ENCODE results near the gene COLEC12.

Gene COLEC12

DNA sequence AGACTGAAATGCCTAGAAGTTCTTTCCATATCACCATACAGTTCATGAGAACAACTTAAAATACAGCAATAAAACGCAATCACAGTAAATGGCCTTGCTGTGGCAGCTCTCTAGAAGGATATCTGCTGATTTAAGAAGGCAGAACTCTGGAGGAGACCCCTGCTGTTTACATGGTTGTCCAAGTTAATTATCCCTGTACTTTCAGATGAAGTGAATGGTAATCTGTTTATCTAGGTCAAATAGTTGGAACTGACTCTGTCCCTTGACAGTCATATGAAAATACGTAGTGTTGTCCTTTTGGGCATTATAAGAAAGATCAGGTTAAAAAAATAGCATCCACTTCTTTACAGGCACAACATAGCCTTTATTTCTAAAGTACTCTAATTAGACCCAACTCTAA is 115.6 kb downstream of the COLEC12 start:
- DNase-seq (ENCODE audit: low spot score) = no peak

DNA sequence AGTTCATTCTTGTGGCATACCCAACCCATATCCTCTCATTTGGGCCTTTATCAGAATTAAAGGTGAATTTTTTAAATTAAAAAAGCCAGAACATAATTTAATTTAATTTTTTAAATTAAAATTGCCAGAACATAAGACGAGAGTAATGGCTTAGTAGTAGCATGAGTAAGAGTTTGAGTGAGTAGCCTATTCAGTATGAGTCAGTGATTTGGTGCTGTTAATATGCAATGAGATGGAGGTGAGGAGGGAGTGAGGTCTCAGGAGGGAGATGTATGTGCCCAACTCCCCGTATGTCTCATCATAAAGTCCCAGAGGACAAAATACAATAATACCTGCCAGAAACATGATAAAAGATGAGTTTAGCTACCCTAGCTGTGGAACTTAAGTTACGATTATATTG is 117.4 kb downstream of the COLEC12 start:
- DNase-seq (ENCODE audit: low spot score) = no peak

DNA sequence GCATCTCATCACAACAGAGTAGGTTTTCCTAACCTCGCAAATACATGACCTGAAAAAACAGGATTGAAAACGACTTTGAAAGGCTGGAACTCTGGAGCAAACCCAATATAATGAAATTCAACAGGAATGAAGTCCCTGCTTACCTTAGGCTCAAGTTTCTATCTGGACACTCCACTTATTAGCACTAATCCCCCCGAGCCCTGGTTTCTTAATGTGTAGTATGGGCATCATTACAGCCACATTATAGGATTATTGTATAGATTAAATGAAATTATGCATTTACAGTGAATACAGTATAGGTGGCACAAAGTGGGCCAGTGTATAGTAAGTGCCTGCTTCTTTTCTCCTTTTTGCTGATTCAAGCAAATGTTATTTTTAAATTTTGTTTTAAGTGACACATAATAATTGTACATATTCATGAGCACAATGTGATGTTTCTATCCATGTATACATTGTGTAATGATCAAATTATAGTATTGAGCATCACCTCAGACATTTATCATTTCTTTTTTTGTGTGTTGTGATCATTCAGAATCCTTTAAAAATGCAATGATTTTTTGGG is 118.0 kb downstream of the COLEC12 start:
- no peak for DNase-seq (ENCODE audit: low spot score)

DNA sequence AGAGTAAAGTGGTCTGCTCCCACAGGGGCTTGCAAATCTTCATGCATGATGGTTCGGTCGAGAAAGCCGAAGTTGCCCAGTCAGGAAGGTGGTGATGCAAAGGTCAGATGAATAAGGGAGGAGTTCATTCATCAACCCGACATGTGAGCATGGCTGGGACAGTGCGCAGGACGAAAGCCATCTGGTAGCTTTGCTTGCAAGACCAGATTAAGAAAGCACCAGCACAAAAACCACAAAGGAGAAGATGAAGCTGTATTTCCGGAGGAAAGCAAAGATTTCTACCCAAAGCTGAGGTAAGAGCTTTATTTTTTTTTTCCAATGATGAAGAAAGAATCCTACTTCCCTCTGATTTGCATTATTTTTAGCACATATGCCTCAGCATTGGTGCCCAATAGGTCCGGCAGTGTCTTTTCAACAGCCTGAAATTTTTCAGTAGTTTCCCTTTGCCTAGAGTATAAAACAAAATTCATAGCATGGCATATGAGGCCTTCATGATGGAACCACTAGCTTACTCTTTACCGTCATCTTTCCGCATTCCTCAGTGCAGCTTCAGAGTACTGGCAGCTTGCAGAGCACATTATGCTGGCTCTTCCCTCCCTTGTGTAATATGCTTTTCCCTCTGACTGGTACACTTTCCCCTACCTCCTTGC is 120.7 kb downstream of the COLEC12 start:
- no peak for DNase-seq (ENCODE audit: low spot score)

DNA sequence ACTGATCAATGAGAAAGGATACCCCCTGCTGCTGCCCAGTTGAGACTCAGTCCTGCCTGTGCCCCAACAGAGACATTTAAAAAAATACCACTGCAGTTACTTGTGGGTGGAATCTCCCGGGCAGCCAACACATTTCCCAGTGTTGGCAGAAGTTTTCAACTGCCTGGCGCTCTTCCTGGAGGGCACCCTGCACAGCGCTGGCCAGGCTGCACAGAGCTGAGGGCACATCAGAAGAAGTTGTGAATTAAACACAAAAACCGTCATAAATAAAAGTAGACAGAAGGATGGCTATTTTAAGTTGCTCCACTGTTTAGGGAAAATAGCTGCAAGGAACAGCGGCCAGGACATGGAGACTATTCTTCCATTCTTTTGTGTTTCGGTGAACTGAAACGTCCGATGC is 122.4 kb downstream of the COLEC12 start:
- DNase-seq (ENCODE audit: low spot score) = peak; percentile 9

DNA sequence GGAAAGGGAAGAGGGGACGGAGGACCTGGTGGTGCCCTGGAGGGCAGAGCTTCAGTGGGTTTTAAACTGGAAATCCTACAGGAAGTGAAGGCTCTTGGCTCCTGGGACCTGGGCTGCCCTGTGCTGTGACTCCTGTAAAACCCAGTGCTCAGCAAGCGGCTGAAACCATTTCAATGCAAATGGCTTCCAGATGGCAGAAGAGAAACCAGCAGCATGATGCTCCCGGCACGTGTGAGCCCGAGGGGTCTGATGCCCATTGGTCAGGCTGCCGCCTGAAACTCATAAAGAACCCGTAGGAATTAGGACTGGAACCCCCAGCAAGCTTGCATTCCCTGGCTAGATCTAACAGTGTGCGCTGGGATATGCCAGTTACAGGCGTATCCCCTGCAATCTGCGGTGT is 123.4 kb downstream of the COLEC12 start:
- DNase-seq (ENCODE audit: low spot score) = no peak

DNA sequence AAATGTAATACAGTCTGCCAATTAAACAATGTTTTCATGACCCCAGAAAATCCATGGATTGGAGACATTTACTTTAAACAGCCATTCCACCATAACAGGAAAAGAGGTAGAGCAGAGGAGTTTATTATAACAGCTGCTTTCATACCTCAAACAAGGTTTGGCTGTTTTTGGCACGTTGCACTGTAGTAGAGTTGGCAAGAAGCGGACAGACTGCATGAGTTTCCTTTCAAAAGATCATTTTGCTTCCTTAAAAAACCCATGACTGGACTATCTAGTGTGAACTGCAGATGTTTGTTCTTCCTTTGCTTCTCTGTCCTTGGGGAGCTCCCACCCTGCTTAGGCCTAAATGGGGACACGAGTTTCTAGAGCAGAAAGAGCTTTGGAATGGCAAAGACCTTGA is 124.2 kb downstream of the COLEC12 start:
- no peak for DNase-seq (ENCODE audit: low spot score)

DNA sequence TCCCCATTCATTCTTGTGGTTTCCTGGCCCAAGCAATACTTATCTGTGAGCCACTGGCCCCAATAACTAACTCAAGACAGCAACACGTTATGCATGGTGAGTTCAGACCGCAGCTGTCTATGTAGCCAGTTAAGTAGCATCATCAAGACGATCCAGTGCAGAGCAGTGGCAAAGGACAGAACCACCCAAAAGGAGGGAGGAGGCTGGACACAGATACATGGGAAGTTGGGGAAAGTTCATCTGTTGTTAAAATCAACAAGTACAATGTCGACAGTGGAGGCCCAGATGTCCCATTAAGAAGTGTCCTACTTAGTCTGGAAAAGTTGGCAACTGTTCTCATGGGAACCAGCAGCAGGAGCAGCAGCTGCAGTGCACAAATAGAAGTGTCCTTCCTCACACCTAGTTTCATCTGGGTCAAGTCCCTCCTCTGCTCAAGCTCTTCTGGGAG is 125.8 kb downstream of the COLEC12 start:
- no peak for DNase-seq (ENCODE audit: low spot score)

DNA sequence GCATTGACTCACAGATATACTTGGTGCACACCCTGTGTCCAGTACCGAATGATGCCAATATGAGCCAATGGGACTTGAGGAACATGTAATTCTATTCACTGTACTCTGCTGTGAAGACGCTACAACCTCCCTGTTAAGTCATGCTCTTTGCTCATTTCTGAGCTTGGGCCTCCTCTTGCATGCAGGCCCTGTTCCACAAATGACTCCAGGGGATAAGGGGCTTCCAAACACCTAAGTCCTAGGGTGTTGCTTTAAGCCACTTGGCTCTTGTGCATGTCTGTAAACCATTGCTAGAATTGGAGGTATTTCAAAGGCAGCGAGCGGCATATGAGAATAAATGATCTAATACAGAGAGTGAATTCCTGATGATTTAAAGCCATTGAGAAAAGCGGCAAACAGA is 126.7 kb downstream of the COLEC12 start:
- no peak for DNase-seq (ENCODE audit: low spot score)

DNA sequence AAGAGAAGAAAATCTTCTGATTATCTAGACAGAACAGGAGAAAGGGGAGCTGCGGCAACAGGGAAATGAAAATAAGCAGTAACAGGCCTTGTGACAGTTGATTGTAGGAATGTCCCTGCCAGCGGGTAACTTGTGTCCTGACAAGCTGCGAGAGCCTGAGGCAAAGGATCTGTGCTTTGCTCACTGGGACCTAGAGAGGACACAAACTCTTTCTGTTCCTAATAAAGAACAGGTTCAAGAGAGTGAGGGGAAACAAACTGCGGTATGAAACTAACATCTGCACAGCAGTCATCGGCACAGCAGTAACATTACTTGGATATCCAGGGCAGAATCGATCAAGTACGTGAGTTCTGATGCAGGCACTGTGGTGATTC is 128.9 kb downstream of the COLEC12 start:
- no peak for DNase-seq (ENCODE audit: low spot score)

DNA sequence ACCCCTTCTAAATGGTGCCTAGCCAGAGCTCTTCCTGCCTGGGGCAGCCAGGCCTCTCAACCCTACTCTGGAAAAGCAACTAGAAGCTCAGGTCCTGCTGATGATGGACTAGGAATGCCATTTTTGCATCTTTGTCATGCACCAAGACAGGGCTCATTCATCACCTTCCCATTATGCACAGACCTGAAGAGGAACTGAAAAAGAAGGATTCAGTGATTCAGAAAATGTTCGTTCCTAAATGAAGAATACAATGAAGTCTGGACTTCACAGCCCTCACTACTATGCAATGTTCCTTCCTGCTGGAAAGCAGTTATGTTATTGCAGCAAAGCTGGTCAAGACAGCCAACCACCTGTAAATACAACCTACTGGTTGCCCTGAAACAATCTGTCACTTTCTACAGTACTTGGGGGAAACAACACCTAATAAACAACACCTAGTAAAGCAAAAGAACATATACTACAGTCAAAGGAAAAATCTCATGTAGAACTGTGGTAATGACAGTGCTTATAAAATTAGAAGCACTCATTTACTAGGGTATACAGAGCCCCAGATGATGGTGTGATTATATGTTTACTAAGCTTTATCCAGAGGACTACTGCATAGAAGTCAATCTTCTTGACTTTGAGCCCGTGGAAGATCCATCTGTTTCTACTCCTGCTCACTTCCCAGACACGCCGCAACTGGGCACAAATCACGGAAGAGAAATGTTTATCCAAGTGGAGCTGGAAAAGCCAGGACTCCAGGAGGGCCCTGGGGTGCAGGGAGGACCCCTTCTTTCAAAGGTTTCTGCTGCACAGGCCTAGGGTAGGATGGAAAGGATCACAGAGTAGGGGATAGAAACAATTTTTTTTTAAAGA is 129.5 kb downstream of the COLEC12 start:
- no peak for DNase-seq (ENCODE audit: low spot score)

DNA sequence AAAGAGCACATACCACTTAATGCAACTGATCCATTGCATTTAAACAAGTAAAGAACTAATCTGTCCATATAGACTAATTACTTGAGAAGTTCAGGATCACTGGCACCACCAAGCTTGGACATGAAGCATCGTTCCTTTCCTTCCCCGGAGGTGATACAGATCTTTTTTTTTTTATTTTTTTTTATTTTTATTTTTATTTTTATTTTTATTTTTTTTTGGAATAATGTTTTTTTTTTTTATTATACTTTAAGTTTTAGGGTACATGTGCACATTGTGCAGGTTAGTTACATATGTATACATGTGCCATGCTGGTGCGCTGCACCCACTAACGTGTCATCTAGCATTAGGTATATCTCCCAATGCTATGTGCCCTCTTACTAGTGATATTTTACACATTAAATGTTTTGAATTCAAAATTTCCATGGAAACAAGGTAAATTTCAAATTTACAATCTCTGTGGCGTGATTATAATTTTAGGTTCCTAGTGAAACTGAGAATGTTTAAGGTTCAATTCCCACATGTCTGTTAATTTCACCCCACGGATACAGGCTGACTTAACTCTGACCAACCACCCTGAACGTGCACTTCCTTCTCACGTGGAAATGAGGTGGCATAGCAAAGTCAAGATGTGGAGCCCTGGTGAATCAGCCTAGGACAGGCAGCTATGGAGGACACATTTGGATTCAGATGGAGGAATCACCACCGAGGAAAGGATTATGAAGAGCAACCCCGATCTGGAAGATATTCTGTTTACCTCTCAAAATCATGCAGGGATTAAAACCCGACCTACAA is 131.1 kb downstream of the COLEC12 start:
- no peak for DNase-seq (ENCODE audit: low spot score)

DNA sequence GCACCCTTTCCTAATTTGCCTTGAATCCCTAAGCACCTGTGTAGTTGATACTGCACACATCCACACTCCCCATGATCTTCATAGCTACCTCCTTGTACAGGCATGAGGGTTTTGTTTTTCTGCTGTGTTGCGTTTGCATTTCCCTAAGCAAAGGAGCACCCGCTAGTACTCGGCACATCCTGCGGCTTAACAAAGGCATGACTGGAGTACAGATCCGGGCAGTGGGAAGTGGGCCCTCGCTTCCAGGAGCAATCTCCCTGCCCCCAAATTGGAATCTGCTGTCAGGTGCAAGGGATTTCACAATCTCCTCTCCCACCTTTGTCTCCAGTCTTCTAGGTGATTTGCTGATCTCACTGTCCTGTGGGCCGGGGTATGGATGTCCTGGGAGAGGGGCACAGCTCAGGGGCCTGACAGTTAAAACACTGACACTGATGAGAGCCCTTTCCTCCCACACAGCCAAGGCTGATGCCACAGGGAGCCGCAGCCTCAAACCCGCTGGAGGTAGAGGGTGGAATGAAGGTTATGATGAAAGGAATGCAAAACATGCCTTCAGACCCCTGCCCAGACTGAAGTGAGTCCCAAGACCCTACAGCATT is 133.9 kb downstream of the COLEC12 start:
- no peak for DNase-seq (ENCODE audit: low spot score)

DNA sequence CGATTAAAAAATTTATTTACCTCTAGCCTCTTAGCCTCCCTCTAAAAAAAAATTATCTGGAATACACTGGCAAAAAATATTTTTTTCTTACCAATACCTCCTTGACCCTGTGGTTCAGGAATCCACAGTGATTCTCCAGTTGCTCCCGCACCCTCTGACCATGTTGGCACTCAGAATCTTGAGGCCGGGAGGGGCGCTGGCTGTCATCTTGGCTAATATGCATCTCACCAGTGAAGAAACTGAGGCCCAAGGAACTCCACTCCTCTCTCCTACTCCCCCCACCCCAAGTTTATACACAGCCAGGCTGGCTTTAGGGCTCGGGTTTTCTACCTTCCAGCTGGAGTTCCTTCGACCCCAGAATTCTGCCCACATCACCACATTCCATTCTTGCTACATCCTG is 134.8 kb downstream of the COLEC12 start:
- no peak for DNase-seq (ENCODE audit: low spot score)

DNA sequence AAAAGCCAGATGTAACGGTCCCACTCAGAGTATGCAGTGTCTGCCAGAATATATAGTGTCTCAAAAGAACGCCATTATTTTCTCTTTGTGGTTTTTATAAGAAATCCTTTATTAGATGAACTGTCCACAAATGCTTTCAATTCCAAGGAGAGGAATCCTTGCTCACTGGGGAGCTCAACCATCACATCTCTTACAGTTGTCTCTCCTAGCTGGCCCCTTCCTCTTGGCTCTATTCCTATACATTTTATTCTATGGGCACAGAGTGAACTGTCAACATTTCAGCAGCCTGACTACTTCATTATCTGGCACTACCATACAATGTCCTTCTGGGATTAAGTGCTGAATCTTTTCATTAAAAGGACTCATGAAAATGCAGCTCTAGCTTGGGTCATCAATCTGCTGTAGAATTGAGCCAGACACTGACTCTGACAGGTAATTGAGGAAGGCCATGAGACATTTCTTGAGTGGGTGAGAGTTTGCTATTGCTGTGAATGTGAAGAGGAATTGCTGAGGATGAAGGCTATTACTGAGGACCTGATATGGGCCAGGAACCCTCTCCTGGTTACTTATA is 136.2 kb downstream of the COLEC12 start:
- no peak for DNase-seq (ENCODE audit: low spot score)

DNA sequence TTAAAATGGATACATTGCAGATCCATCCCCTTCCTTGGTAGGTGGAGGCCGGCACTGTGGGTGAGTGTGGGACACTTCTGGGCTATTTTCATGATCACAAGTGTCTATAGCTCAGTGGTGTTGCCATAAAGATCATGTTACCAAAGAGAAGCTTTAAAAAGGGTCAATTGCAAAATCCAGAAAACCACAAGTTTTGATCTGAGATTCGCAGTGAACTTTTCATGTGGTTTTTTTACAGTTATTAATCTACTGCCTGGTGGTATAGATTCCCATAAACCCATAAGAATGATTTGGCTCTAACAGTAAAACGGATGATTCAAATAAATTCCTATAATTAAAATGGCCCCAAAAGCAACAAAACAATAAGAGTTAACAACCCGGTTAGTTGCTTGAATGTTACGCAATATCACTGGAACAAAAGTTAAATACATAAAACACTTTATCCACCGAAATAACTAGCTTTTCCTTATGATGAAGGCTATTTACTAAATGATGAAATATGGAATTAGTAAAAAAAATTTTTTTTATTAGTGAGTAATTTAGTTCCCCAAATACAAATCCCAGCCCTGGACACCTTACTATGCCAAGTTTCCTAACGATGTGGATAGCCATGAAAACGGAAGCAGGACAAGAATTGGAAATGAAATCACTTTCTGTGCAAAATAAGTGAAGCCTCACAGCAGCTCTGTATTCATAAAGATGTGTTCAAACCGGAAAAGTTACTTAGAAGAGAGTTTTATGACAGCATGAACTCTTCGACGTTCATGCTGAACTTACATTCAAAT is 137.0 kb downstream of the COLEC12 start:
- no peak for DNase-seq (ENCODE audit: low spot score)

DNA sequence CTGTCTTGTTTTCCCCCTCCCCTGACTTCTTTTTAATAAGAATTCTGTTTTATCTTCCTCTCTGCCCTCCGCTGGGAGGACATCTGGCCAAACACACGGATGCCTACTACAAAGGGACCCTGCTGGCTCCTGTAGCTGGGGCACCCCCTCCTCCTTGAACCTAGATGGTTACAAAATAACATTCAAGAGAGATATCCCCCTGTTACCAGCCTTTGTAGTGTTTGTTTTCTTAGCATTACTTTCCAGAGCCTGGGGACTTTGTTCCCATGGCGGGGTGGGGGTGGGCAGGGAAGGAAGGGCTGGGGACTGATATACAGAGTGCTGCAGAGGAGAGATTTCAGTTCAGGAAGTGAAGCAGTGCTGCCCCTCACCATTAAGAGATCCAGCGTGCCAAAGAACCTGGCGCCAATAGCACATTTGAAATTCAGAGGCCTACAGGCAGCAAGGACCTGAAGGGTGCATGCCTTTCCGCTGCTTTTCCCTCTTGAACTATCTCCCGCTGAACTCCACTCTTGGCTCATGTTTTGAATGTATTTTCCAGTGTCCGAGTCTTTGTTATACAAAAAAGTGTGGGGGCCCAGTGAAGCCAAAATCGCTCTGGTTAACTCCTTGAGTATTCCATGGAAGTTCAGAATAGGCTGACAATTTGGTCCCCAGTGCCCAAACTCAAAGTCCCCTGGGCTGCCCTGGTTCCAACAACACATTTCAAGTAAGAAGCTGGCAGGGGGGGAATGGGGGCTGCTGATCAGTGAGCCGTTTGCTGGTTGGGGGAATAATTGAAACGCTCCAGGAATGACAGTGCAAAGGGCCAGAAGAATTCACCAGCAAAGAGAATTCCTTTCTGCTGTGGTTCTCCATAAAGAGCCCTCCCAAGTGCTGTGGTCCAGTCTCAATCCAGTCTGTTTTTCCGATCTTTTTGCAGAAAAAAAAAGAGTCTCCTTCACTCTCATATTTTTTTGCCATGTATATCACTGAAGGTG is 137.9 kb downstream of the COLEC12 start:
- DNase-seq (ENCODE audit: low spot score) = no peak

DNA sequence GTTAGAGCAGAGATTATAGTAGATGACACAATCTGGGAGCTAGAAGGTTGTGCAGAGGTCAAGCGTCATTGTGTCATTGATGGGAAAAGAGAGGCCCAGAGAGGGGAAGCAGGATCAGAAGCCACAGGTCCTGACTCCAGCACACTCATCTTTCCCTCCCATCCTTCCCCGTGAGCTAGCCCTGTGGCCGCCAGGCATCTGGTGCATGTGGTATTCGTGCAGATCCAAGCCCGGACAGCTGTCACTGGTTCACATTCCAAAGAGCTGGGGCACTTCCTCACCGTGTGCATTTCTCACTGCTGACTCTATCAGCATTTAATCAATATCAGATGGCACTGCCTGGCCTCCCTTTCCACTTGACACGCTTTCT is 138.6 kb downstream of the COLEC12 start:
- no peak for DNase-seq (ENCODE audit: low spot score)

DNA sequence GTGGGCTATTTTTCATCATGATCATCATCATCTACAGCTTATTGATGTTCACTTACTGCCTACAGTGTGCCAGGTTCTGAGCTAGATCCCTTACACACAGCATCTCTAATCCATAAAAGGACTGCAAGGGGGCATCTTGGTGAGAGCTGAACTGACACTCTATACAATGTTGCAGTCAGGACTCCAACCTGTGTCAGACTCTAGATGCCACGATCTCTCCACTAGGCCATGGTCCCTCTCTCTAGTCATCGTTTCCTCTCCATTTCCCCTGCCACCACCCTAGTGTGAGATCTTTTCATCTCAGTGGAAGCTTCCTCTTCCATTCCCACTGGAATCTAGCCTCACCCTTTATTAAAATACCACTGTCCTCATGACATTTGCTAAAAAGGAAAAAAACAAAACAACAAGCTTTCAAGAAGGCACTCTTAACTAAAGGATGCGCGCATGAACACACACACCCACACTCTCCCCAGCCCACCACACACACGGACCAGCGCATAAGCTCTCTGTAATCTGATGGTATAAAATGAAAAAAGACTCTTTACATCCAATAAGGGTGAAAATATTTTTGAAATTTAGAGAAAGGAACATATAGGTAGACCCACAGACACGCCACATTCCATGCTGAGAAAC is 139.3 kb downstream of the COLEC12 start:
- no peak for DNase-seq (ENCODE audit: low spot score)

Measured in cerebellar cortex (tissue), 1 donor.